ENCODE results near the gene AP2A1. TPM values are rescaled to one million over a fixed set of nuclear protein-coding genes. Genes with fewer than 3 reads are reported as not detected.
A peak's percentile ranks its signal among the peaks of the same experiment; 100 is the strongest.

Gene AP2A1
- total RNA-seq, 1 experiment from 2014 or later, result 72.1 TPM

- H3K27ac ChIP-seq (ENCODE audit: low read length), result no peak overlapping the region
- no peak overlapping the region for H3K4me3 ChIP-seq (ENCODE audit: low read depth in 2 of 2, low read length in 2 of 2)
- ChIA-PET POLR2A (no interaction called here), CTCF (no interaction called here)
- H3K9me3 ChIP-seq (ENCODE audit: control insufficient read depth, insufficient read depth, low read depth, low read length), result no peaks in the 10 kb centered on the region
- in situ Hi-C loops (cut with HindIII; ENCODE audit: low pct_unique_long_range_greater_than_20kb, low sequenced_read_pairs) (no loop called here), intact Hi-C loops (cut with micrococcal nuclease; ENCODE audit: unreplicated experiment) (no loop called here)
- TF ChIP-seq POLR2AphosphoS5 (IDR thresholded peaks at IDR 0.05; ENCODE audit: low read depth, low read length) (no peak), TCF7L2 (IDR thresholded peaks at IDR 0.05; ENCODE audit: low read depth, low read length) (no peak), SIN3A (IDR thresholded peaks at IDR 0.05; ENCODE audit: borderline replicate concordance, insufficient read depth, low read depth, low read length) (no peak)
- TF ChIP-seq, protein P1, sequence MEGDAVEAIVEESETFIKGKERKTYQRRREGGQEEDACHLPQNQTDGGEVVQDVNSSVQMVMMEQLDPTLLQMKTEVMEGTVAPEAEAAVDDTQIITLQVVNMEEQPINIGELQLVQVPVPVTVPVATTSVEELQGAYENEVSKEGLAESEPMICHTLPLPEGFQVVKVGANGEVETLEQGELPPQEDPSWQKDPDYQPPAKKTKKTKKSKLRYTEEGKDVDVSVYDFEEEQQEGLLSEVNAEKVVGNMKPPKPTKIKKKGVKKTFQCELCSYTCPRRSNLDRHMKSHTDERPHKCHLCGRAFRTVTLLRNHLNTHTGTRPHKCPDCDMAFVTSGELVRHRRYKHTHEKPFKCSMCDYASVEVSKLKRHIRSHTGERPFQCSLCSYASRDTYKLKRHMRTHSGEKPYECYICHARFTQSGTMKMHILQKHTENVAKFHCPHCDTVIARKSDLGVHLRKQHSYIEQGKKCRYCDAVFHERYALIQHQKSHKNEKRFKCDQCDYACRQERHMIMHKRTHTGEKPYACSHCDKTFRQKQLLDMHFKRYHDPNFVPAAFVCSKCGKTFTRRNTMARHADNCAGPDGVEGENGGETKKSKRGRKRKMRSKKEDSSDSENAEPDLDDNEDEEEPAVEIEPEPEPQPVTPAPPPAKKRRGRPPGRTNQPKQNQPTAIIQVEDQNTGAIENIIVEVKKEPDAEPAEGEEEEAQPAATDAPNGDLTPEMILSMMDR (IDR thresholded peaks at IDR 0.05), result no peak
- DNase-seq (ENCODE audit: low read depth, low spot score) (no peak), ATAC-seq (no peak)
- BruUV-seq (replicated peaks), result TSS peak; percentile 41
- H3K4me1 ChIP-seq (ENCODE audit: control insufficient read depth, insufficient read depth, low read length), result no peaks in the 10 kb centered on the region
- H3K27me3 ChIP-seq (ENCODE audit: control insufficient read depth, insufficient read depth, low read length), result no peaks in the 10 kb centered on the region
- H3K36me3 ChIP-seq (ENCODE audit: control insufficient read depth, insufficient read depth, low read length), result no peaks in the 10 kb centered on the region
These were observed 7.0 kb downstream of the AP2A1 start for GRCh38 chr19:49773663-49774350.

DNA sequence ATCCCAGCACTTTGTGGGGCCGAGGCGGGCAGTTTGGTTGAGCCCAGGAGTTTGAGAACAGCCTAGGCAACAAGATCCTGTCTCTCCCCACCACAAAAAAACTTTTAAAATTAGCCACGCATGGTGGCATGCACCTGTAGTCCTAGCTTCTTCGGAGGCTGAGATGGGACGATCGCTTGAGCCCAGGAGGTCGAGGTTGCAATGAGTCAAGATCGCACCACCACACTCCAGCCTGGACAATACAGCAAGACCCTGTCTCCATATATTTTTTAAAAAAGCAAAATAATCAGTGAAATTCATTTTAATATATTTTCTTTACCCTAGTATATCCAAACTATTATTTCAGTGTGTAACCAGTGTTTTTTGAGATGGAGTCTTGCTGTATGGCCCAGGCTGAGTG is 8.2 kb downstream of the AP2A1 start:
- Histone ChIP-seq H3K4me3 (ENCODE audit: low read depth in 2 of 2, low read length in 2 of 2) (no peak overlapping the region), H3K9me3 (ENCODE audit: control insufficient read depth, insufficient read depth, low read depth, low read length) (no peaks in the 10 kb centered on the region), H3K27ac (ENCODE audit: low read length) (no peak overlapping the region), H3K4me1 (ENCODE audit: control insufficient read depth, insufficient read depth, low read length) (no peaks in the 10 kb centered on the region), H3K27me3 (ENCODE audit: control insufficient read depth, insufficient read depth, low read length) (no peaks in the 10 kb centered on the region), H3K36me3 (ENCODE audit: control insufficient read depth, insufficient read depth, low read length) (no peaks in the 10 kb centered on the region)
- no peak for DNase-seq (ENCODE audit: low read depth, low spot score)
- TF ChIP-seq POLR2AphosphoS5 (IDR thresholded peaks at IDR 0.05; ENCODE audit: low read depth, low read length), result no peak
- TF ChIP-seq, protein P1 (IDR thresholded peaks at IDR 0.05), result no peak
- TF ChIP-seq TCF7L2 (IDR thresholded peaks at IDR 0.05; ENCODE audit: low read depth, low read length), result no peak
- no peak for TF ChIP-seq SIN3A (IDR thresholded peaks at IDR 0.05; ENCODE audit: borderline replicate concordance, insufficient read depth, low read depth, low read length)
- TF ChIP-seq REST (IDR thresholded peaks at IDR 0.05; ENCODE audit: insufficient read depth in 1 of 2, low read depth in 2 of 2, low read length in 1 of 2), result no peak
- intact Hi-C loops (cut with micrococcal nuclease; ENCODE audit: unreplicated experiment), result no loop called here
- no peak for ATAC-seq
- no TSS peak for BruUV-seq (replicated peaks)
- ChIA-PET POLR2A (interaction anchor here (0.6 kb wide), 1 partner anchor 38 kb away, joined by 6 read pairs; the partner anchor contains the start of gene FUZ), CTCF (interaction anchor here (0.7 kb wide), 1 partner anchor 25 kb away, joined by 3 read pairs; no protein-coding TSS in a partner anchor)
- in situ Hi-C loops (cut with HindIII; ENCODE audit: low pct_unique_long_range_greater_than_20kb, low sequenced_read_pairs), result no loop called here

Measured in Panc1 (cell line).